ENCODE data around the gene DAPK1.

DAPK1 gene

DNA sequence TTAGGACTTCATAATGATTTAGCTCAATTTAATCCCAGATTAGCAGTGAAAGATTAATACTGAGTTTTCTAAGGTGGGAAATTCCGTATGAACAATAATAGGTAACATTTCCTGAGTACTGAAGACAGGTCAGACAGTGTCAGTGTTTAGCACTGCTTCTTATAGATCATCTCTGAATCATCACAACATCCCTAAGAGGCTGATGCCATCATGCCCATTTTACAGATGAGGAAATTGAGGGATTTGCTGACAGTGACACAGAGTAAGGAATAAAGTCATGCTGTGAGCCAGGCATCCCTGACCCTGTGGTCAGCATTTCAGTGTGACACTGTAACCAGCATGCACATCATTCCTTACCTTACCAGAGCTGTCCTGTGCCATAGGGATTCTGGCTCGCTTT is 44.5 kb downstream of the DAPK1 start:
- peaks cover 8% of the 10 kb centered on the region; the same call in 1 of the 2 replicates for H3K4me1 ChIP-seq (ENCODE audit: control insufficient read depth, insufficient read depth, low read length)
- CTCF ChIA-PET: no interaction called here
- H3K27ac ChIP-seq (ENCODE audit: extremely low read depth, low read depth, low read length): no peak overlapping the region
- no peak overlapping the region for H3K4me3 ChIP-seq (ENCODE audit: low read depth, low read length)
- H3K9me3 ChIP-seq (ENCODE audit: control insufficient read depth, insufficient read depth, low read depth, low read length): no peaks in the 10 kb centered on the region
- POLR2A ChIA-PET: interaction anchor here (0.7 kb wide), 1 partner anchor 1257 kb away, joined by 3 read pairs; no protein-coding TSS in a partner anchor
- no peak for TF ChIP-seq MEIS1 (CRISPR knock-in tag; IDR thresholded peaks at IDR 0.05; ENCODE audit: borderline replicate concordance)
- TF ChIP-seq ZNF677 (tag by site-specific recombination; IDR thresholded peaks at IDR 0.05): no peak
- no peak for TF ChIP-seq ZNF555 (tag by site-specific recombination; conservative IDR thresholded peaks at IDR 0.05)
- TF ChIP-seq, protein P1, sequence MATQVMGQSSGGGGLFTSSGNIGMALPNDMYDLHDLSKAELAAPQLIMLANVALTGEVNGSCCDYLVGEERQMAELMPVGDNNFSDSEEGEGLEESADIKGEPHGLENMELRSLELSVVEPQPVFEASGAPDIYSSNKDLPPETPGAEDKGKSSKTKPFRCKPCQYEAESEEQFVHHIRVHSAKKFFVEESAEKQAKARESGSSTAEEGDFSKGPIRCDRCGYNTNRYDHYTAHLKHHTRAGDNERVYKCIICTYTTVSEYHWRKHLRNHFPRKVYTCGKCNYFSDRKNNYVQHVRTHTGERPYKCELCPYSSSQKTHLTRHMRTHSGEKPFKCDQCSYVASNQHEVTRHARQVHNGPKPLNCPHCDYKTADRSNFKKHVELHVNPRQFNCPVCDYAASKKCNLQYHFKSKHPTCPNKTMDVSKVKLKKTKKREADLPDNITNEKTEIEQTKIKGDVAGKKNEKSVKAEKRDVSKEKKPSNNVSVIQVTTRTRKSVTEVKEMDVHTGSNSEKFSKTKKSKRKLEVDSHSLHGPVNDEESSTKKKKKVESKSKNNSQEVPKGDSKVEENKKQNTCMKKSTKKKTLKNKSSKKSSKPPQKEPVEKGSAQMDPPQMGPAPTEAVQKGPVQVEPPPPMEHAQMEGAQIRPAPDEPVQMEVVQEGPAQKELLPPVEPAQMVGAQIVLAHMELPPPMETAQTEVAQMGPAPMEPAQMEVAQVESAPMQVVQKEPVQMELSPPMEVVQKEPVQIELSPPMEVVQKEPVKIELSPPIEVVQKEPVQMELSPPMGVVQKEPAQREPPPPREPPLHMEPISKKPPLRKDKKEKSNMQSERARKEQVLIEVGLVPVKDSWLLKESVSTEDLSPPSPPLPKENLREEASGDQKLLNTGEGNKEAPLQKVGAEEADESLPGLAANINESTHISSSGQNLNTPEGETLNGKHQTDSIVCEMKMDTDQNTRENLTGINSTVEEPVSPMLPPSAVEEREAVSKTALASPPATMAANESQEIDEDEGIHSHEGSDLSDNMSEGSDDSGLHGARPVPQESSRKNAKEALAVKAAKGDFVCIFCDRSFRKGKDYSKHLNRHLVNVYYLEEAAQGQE (tag by site-specific recombination; IDR thresholded peaks at IDR 0.05): no peak
- no peak for TF ChIP-seq ZNF140 (tag by site-specific recombination; IDR thresholded peaks at IDR 0.05)
- H3K36me3 ChIP-seq (ENCODE audit: control insufficient read depth in 2 of 2, insufficient read depth in 1 of 2, low read length in 2 of 2): no peaks in the 10 kb centered on the region; a peak in 1 of 3 replicates

DNA sequence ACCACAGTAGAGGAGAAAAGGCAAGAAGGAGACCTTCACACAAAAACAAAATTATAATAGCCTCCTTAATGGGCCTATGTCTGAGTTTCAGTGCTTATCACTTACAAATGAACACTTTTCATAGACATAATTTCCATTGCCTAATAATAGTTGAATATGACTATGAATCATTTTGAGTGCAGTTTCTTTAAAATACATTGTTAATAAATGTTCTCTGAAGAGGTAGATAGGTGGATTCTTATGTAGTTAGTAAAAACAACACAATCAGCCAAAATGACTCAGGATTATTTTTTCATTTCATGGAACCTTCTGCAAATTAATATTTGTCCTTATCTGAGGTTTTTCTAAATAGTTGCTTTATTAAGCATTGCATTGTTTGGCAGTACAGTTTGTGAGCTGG is 45.6 kb downstream of the DAPK1 start:
- Histone ChIP-seq H3K9me3 (ENCODE audit: control insufficient read depth, insufficient read depth, low read depth, low read length) (no peaks in the 10 kb centered on the region), H3K36me3 (ENCODE audit: control insufficient read depth in 2 of 2, insufficient read depth in 1 of 2, low read length in 2 of 2) (no peaks in the 10 kb centered on the region; a peak in 1 of 3 replicates), H3K4me1 (ENCODE audit: control insufficient read depth, insufficient read depth, low read length) (0 out of 2 replicates have a peak, but pooled peaks cover 4% of the 10 kb centered on the region), H3K27ac (ENCODE audit: extremely low read depth, low read depth, low read length) (no peak overlapping the region), H3K4me3 (ENCODE audit: low read depth, low read length) (no peak overlapping the region)
- CTCF ChIA-PET: interaction anchor here (0.5 kb wide), 1 partner anchor 206 kb away, joined by 4 read pairs; no protein-coding TSS in a partner anchor
- TF ChIP-seq MYNN (tag by site-specific recombination; IDR thresholded peaks at IDR 0.05; ENCODE audit: borderline replicate concordance) (no peak), KLF16 (tag by site-specific recombination; IDR thresholded peaks at IDR 0.05) (no peak), EGR2 (tag by site-specific recombination; IDR thresholded peaks at IDR 0.05; ENCODE audit: low read depth) (no peak), FEZF1 (tag by site-specific recombination; IDR thresholded peaks at IDR 0.05) (no peak), ZNF600 (tag by site-specific recombination; IDR thresholded peaks at IDR 0.05) (no peak), ZNF394 (tag by site-specific recombination; IDR thresholded peaks at IDR 0.05; ENCODE audit: borderline replicate concordance) (no peak), ZNF624 (tag by site-specific recombination; IDR thresholded peaks at IDR 0.05) (no peak), ZNF16 (tag by site-specific recombination; IDR thresholded peaks at IDR 0.05; ENCODE audit: low read depth) (no peak)
- TF ChIP-seq, protein P2, sequence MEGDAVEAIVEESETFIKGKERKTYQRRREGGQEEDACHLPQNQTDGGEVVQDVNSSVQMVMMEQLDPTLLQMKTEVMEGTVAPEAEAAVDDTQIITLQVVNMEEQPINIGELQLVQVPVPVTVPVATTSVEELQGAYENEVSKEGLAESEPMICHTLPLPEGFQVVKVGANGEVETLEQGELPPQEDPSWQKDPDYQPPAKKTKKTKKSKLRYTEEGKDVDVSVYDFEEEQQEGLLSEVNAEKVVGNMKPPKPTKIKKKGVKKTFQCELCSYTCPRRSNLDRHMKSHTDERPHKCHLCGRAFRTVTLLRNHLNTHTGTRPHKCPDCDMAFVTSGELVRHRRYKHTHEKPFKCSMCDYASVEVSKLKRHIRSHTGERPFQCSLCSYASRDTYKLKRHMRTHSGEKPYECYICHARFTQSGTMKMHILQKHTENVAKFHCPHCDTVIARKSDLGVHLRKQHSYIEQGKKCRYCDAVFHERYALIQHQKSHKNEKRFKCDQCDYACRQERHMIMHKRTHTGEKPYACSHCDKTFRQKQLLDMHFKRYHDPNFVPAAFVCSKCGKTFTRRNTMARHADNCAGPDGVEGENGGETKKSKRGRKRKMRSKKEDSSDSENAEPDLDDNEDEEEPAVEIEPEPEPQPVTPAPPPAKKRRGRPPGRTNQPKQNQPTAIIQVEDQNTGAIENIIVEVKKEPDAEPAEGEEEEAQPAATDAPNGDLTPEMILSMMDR (tag by site-specific recombination; IDR thresholded peaks at IDR 0.05): no peak
- POLR2A ChIA-PET: no interaction called here

DNA sequence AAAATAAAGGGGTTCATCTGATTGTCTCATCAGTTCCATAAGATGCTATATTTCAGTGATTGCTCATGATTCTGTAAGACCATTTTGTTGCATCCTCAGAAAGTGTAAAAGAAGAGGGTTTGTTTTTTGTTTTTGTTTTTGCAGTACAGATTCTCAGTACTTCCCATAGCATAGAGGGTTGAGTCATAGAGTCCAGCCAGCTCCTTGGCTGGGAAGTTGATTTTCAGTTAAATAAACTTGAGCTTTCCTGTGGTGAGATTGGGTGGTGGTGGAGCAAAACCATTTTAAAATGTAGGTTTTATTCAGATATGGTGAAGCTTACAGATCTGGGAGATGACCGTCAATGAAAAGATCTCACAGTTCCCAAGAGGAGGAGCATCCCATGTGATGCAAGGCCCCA is 48.2 kb downstream of the DAPK1 start:
- ChIA-PET CTCF (interaction anchor here (0.8 to 1.5 kb wide), 2 partner anchors 10 to 12 kb away, joined by 4 to 5 read pairs; no protein-coding TSS in a partner anchor), POLR2A (no interaction called here)
- no peak for TF ChIP-seq ZNF677 (tag by site-specific recombination; IDR thresholded peaks at IDR 0.05)
- no peak for TF ChIP-seq GLI2 (tag by site-specific recombination; IDR thresholded peaks at IDR 0.05; ENCODE audit: borderline replicate concordance, low read depth)
- TF ChIP-seq, protein P3, sequence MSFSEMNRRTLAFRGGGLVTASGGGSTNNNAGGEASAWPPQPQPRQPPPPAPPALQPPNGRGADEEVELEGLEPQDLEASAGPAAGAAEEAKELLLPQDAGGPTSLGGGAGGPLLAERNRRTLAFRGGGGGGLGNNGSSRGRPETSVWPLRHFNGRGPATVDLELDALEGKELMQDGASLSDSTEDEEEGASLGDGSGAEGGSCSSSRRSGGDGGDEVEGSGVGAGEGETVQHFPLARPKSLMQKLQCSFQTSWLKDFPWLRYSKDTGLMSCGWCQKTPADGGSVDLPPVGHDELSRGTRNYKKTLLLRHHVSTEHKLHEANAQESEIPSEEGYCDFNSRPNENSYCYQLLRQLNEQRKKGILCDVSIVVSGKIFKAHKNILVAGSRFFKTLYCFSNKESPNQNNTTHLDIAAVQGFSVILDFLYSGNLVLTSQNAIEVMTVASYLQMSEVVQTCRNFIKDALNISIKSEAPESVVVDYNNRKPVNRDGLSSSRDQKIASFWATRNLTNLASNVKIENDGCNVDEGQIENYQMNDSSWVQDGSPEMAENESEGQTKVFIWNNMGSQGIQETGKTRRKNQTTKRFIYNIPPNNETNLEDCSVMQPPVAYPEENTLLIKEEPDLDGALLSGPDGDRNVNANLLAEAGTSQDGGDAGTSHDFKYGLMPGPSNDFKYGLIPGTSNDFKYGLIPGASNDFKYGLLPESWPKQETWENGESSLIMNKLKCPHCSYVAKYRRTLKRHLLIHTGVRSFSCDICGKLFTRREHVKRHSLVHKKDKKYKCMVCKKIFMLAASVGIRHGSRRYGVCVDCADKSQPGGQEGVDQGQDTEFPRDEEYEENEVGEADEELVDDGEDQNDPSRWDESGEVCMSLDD (tag by site-specific recombination; IDR thresholded peaks at IDR 0.05): no peak
- no peak for TF ChIP-seq ZNF324 (tag by site-specific recombination; IDR thresholded peaks at IDR 0.05)
- TF ChIP-seq ZNF629 (tag by site-specific recombination; IDR thresholded peaks at IDR 0.05): no peak
- no peak for TF ChIP-seq ZNF585B (tag by site-specific recombination; IDR thresholded peaks at IDR 0.05)
- TF ChIP-seq ZNF600 (tag by site-specific recombination; IDR thresholded peaks at IDR 0.05): no peak
- TF ChIP-seq ZNF785 (tag by site-specific recombination; IDR thresholded peaks at IDR 0.05): no peak
- TF ChIP-seq ZSCAN16 (tag by site-specific recombination; IDR thresholded peaks at IDR 0.05): no peak
- H3K9me3 ChIP-seq (ENCODE audit: control insufficient read depth, insufficient read depth, low read depth, low read length): no peaks in the 10 kb centered on the region
- no peaks in the 10 kb centered on the region for H3K36me3 ChIP-seq (ENCODE audit: control insufficient read depth in 2 of 2, insufficient read depth in 1 of 2, low read length in 2 of 2)
- no peaks in the 10 kb centered on the region for H3K4me1 ChIP-seq (ENCODE audit: control insufficient read depth, insufficient read depth, low read length)
- no peak overlapping the region for H3K4me3 ChIP-seq (ENCODE audit: low read depth, low read length)
- no peak overlapping the region for H3K27ac ChIP-seq (ENCODE audit: extremely low read depth, low read depth, low read length)
